Calu3 (cell line): ENCODE results near the gene SLC3A2. TPM values are rescaled to one million over a fixed set of nuclear protein-coding genes. Genes with fewer than 3 reads are reported as not detected.
"Not testable (repeated sequence)": the region's sequence is repeated elsewhere in the genome, so short reads cannot be mapped to it uniquely, and the experiment has no call there.

Experiments used
- BruUV-seq: library from RNA; stranded (reverse); fragments of 400-500 nt; replicated peaks from 2 replicates; lab custom pipeline; 2021; lab: Mats Ljungman, UMichigan
- CTCF ChIA-PET: fragments of 300-600 bp; sonication (Branson Sonifier 250); formaldehyde crosslinking; loops from one replicate; lab custom pipeline; 2022; ENCODE audit warnings: antibody characterized with exemption; lab: Charles Lee
- DNase-seq: peaks from one replicate; pipeline ENCODE4 v3.0.0; 2022
- H3K27ac Mint-ChIP-seq: one replicate; pipeline ENCODE4 v1.8.0; 2022; ENCODE audit warnings: mixed read lengths; ENCODE audit not compliant: unreplicated experiment
- H3K27me3 Mint-ChIP-seq: one replicate; pipeline ENCODE4 v1.8.0; 2022; ENCODE audit warnings: mixed read lengths; ENCODE audit not compliant: unreplicated experiment
- H3K36me3 Mint-ChIP-seq: one replicate; pipeline ENCODE4 v1.8.0; 2022; ENCODE audit warnings: mild to moderate bottlenecking, moderate library complexity, mixed read lengths; ENCODE audit not compliant: insufficient read depth, unreplicated experiment
- H3K4me1 Mint-ChIP-seq: one replicate; pipeline ENCODE4 v1.8.0; 2022; ENCODE audit warnings: mild to moderate bottlenecking, low read depth, mixed read lengths; ENCODE audit not compliant: unreplicated experiment
- H3K4me3 Mint-ChIP-seq: one replicate; pipeline ENCODE4 v1.8.0; 2022; ENCODE audit warnings: mild to moderate bottlenecking, low read depth, moderate library complexity, mixed read lengths; ENCODE audit not compliant: unreplicated experiment
- H3K9me3 Mint-ChIP-seq: one replicate; pipeline ENCODE4 v1.8.0; 2022; ENCODE audit warnings: low read depth, mixed read lengths; ENCODE audit not compliant: unreplicated experiment
- intact Hi-C: fragments of 100-400 bp; cut with micrococcal nuclease; formaldehyde crosslinking; loops from one replicate; pipeline ENCODE4 v1.10.0; 2022; ENCODE audit not compliant: unreplicated experiment
- total RNA-seq: library from RNA; stranded (reverse); gene quantifications from 2 replicates; pipeline ENCODE4 v1.2.3, GENCODE V29; 2022
- TF ChIP-seq, protein P1 (sequence below): fragments of 200-600 bp; IDR thresholded peaks from one replicate; pipeline ENCODE4 v1.8.0; 2022; ENCODE audit warnings: antibody characterized with exemption; ENCODE audit not compliant: unreplicated experiment

Gene SLC3A2
- total RNA-seq, 1 experiment from 2014 or later, result 444 TPM

DNA sequence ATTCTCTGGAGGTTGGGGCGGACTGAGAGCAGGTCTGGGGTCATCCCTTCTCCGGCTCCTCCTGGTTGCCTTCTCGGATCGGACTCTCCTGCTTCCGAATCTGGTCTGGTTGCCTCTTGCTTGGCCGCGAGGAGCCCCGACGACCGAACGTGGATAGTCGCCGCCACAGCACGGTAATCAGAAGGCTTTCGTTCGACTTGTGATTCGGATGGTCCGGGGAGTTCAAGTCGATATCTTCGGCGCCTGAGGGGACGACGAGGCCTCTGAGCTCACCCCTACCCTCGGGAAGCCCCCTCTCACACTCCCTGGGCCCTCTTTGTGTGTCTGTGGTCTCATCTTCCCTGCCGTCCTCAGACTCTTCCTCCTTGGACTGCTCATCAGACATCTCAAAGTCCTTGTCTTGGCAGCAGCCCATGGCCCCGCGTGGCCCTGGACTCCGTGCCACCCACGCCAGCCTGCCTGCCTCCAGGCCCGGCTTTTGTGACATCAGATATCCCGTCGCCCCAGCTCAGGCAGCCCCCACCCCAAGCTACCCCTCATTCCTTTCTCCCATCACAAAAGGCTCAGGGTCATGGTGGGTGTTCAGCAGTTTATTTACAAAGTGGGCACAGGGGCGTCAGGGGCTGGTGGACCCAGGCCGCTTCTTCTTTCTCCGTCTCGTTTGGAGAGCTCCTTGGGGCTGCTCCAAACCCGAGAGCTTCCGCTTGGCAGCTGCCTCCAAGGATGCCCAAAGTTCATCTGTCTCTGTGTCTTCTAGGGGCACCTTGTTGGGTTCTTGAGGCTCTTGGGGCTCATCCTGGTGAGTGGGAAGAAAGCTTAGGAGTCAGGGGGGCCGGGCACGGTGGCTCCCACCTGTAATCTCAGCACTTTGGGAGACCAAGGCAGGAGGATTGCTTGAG, 48.1 kb upstream of the SLC3A2 start, which contains the start of gene TEX54:
Gene TEX54, minus strand, starts transcription at position 506 of the 899 bp plus-strand sequence.
- intact Hi-C loops, result no loop called here
- TF ChIP-seq, protein P1, sequence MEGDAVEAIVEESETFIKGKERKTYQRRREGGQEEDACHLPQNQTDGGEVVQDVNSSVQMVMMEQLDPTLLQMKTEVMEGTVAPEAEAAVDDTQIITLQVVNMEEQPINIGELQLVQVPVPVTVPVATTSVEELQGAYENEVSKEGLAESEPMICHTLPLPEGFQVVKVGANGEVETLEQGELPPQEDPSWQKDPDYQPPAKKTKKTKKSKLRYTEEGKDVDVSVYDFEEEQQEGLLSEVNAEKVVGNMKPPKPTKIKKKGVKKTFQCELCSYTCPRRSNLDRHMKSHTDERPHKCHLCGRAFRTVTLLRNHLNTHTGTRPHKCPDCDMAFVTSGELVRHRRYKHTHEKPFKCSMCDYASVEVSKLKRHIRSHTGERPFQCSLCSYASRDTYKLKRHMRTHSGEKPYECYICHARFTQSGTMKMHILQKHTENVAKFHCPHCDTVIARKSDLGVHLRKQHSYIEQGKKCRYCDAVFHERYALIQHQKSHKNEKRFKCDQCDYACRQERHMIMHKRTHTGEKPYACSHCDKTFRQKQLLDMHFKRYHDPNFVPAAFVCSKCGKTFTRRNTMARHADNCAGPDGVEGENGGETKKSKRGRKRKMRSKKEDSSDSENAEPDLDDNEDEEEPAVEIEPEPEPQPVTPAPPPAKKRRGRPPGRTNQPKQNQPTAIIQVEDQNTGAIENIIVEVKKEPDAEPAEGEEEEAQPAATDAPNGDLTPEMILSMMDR, result no peak
- Mint-ChIP-seq H3K4me3 (peak within 1 kb of the TSS; percentile 85), H3K27me3 (no peaks in the 10 kb centered on the region), H3K9me3 (no peaks in the 10 kb centered on the region), H3K27ac (peak within 1 kb of the TSS; percentile 92), H3K36me3 (peaks cover 67% of the 10 kb centered on the region), H3K4me1 (peaks cover 14% of the 10 kb centered on the region)
- CTCF ChIA-PET, result interaction anchor here (0.6 to 1.1 kb wide), 2 partner anchors 46 to 272 kb away, joined by 3 to 7 read pairs; no protein-coding TSS in a partner anchor
- BruUV-seq, result TSS peak; percentile 87
- DNase-seq, result no peak

- TF ChIP-seq, protein P1, result no peak
- Mint-ChIP-seq H3K4me1 (peaks cover 23% of the 10 kb centered on the region), H3K27me3 (no peaks in the 10 kb centered on the region), H3K27ac (no peak overlapping the region), H3K9me3 (no peaks in the 10 kb centered on the region), H3K36me3 (peaks cover 54% of the 10 kb centered on the region), H3K4me3 (no peak overlapping the region)
- BruUV-seq, result no TSS peak
- intact Hi-C loops, result no loop called here
- CTCF ChIA-PET, result no interaction called here
- DNase-seq, result no peak
Measured at GRCh38 chr11:62835336-62835735, 45.4 kb upstream of the SLC3A2 start.

DNA sequence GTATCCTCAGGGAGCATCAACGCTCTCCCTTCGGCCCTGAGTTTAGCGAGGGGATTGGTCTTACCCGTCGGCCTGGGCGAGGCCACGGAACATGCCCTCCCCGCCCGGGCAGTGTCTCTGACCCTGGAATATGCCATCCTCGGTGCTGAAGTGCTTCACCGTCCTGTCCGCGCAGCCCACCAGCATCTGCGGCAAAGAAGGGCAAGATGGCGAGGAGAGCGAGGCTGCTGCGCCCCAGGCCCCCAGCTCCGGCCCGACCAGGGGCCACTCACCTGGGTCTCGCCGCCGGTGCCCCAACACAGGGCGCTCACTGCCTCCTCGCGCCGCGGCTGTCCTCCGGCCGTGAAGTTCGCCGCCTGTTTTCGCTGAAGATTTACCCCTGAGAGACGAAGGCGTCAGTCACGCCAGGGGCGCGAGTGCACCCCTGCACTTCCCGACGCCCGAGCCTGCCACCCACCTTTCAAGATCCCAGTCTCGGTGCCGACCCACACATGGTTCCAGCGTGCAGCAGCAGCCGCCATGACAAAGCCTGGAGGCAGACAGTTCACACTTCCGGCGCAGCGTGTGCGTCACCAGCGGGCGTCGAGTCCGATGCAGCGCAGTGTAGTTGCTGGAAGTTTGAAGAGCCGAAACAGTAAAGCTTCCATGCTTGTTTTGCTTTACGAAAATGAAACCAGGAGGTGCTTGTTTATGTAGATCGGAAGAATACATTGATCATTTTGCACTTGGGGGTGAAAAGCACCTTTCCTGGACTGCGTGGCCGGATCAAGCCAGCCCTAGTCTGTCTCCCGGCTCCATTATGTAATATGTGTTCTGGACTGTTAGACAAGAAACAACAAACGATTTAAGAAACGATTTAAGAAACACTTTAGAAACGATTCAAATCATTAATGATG, 41.4 kb upstream of the SLC3A2 start, which contains the start of gene WDR74:
Gene WDR74, minus strand, starts transcription at position 541 of the 896 bp plus-strand sequence. Its CDS starts 20 bp downstream, at position 521.
- no peaks in the 10 kb centered on the region for H3K27me3 Mint-ChIP-seq
- no peaks in the 10 kb centered on the region for H3K9me3 Mint-ChIP-seq
- H3K4me1 Mint-ChIP-seq, result peaks cover 13% of the 10 kb centered on the region
- H3K4me3 Mint-ChIP-seq, result no peak within 1 kb of the TSS
- intact Hi-C loops, result no loop called here
- peaks cover 15% of the 10 kb centered on the region for H3K36me3 Mint-ChIP-seq
- CTCF ChIA-PET, result interaction anchor here (0.7 to 1.0 kb wide), 2 partner anchors 42 to 227 kb away, joined by 3 to 7 read pairs; no protein-coding TSS in a partner anchor
- TF ChIP-seq, protein P1, result no peak
- no TSS peak for BruUV-seq
- H3K27ac Mint-ChIP-seq, result no peak within 1 kb of the TSS
- peak; percentile 87 for DNase-seq

- CTCF ChIA-PET, result interaction anchor here (0.6 to 1.4 kb wide), 6 partner anchors 21 to 70 kb away, joined by 3 to 4 read pairs (median 3); partner anchors contain the start of genes SLC3A2 and TAF6L
- H3K9me3 Mint-ChIP-seq, H3K36me3 Mint-ChIP-seq, BruUV-seq, H3K27ac Mint-ChIP-seq, H3K4me3 Mint-ChIP-seq, H3K27me3 Mint-ChIP-seq: not testable (repeated sequence)
- intact Hi-C loops, result loop anchor here (2.0 kb wide), 1 partner anchor 40 kb away; the partner anchor contains the start of gene SLC3A2
- peak; percentile 77 for DNase-seq
- peaks cover 13% of the 10 kb centered on the region for H3K4me1 Mint-ChIP-seq
Measured at GRCh38 chr11:62840721-62841360, 39.9 kb upstream of the SLC3A2 start.
